NCI-H345 treated with DMSO at 0.1 percent for 48 hours (cell line): Measurements from ENCODE around the gene PDE4D.

Experiments used
- DNase-seq: peaks from one replicate; lab custom pipeline; 2025; ENCODE audit not compliant: unreplicated experiment; lab: John Stamatoyannopoulos, UW

The PDE4D gene

GRCh38 chr5:59274106-59274636 lies 619.4 kb downstream of the PDE4D start:
- DNase-seq: no peak

GRCh38 chr5:59272809-59273427 lies 620.6 kb downstream of the PDE4D start:
- DNase-seq: no peak

GRCh38 chr5:59268756-59269415 lies 624.6 kb downstream of the PDE4D start:
- DNase-seq: no peak

GRCh38 chr5:59267033-59267432 lies 626.5 kb downstream of the PDE4D start:
- DNase-seq: no peak

- DNase-seq: no peak
Observed at GRCh38 chr5:59266410-59266809, 627.1 kb downstream of the PDE4D start.

GRCh38 chr5:59264639-59265245 lies 628.8 kb downstream of the PDE4D start:
- DNase-seq: no peak

- no peak for DNase-seq
Observed at GRCh38 chr5:59264013-59264412, 629.5 kb downstream of the PDE4D start.

- no peak for DNase-seq
Observed at GRCh38 chr5:59261969-59262368, 631.6 kb downstream of the PDE4D start.

- DNase-seq: no peak
Observed at GRCh38 chr5:59260973-59261372, 632.6 kb downstream of the PDE4D start.

- no peak for DNase-seq
Observed at GRCh38 chr5:59260200-59260599, 633.3 kb downstream of the PDE4D start.

GRCh38 chr5:59259237-59259636 lies 634.3 kb downstream of the PDE4D start:
- no peak for DNase-seq

GRCh38 chr5:59257488-59258400 lies 635.8 kb downstream of the PDE4D start:
- no peak for DNase-seq

- DNase-seq: no peak
Observed at GRCh38 chr5:59256331-59256730, 637.2 kb downstream of the PDE4D start.

GRCh38 chr5:59254055-59254687 lies 639.4 kb downstream of the PDE4D start:
- DNase-seq: no peak

GRCh38 chr5:59253625-59254024 lies 639.9 kb downstream of the PDE4D start:
- no peak for DNase-seq

- no peak for DNase-seq
Observed at GRCh38 chr5:59251627-59252026, 641.9 kb downstream of the PDE4D start.

- no peak for DNase-seq
Observed at GRCh38 chr5:59249726-59250125, 643.8 kb downstream of the PDE4D start.

GRCh38 chr5:59249160-59249559 lies 644.4 kb downstream of the PDE4D start:
- no peak for DNase-seq

- no peak for DNase-seq
Observed at GRCh38 chr5:59246882-59247281, 646.6 kb downstream of the PDE4D start.

GRCh38 chr5:59246145-59246869 lies 647.2 kb downstream of the PDE4D start:
- no peak for DNase-seq
